GM19193 (cell line): Measurements from ENCODE around the gene EIPR1.

ENCODE experiments used
- POLR2A ChIP-seq: IDR thresholded peaks from 4 replicates; pipeline ENCODE4 v1.6.1; 2011; ENCODE audit not compliant: insufficient read depth, insufficient read length; ENCODE audit errors: extremely low read depth

The EIPR1 gene

GRCh38 chr2:3324404-3325281 lies 53.0 kb downstream of the EIPR1 start:
- no peak for TF ChIP-seq POLR2A

GRCh38 chr2:3324036-3324386 lies 53.6 kb downstream of the EIPR1 start:
- no peak for TF ChIP-seq POLR2A

GRCh38 chr2:3323360-3324035 lies 54.1 kb downstream of the EIPR1 start:
- TF ChIP-seq POLR2A: no peak

- TF ChIP-seq POLR2A: no peak
These were observed 55.2 kb downstream of the EIPR1 start for GRCh38 chr2:3322311-3322970.

- TF ChIP-seq POLR2A: no peak
These were observed 55.8 kb downstream of the EIPR1 start for GRCh38 chr2:3321825-3322224.

- TF ChIP-seq POLR2A: no peak
These were observed 56.6 kb downstream of the EIPR1 start for GRCh38 chr2:3320910-3321605.

GRCh38 chr2:3319745-3320566 lies 57.7 kb downstream of the EIPR1 start:
- TF ChIP-seq POLR2A: no peak

GRCh38 chr2:3319134-3319533 lies 58.5 kb downstream of the EIPR1 start:
- TF ChIP-seq POLR2A: no peak

- TF ChIP-seq POLR2A: no peak
These were observed 59.6 kb downstream of the EIPR1 start for GRCh38 chr2:3317871-3318590.

- TF ChIP-seq POLR2A: no peak
These were observed 60.3 kb downstream of the EIPR1 start for GRCh38 chr2:3317277-3317685.

- no peak for TF ChIP-seq POLR2A
These were observed 61.0 kb downstream of the EIPR1 start for GRCh38 chr2:3316456-3317276.

GRCh38 chr2:3314626-3315025 lies 63.0 kb downstream of the EIPR1 start:
- no peak for TF ChIP-seq POLR2A
